Kidney (tissue), 14 donors: ENCODE measurements around the gene WDR45B. TPM values are rescaled to one million over a fixed set of nuclear protein-coding genes. Genes with fewer than 3 reads are reported as not detected.
A peak's percentile ranks its signal among the peaks of the same experiment; 100 is the strongest.

Source experiments
- DNase-seq, 5 donors: peaks; one replicate each; pipeline ENCODE4 v3.0.0-alpha.2; 2013 to 2020
- FAIRE-seq: peaks from 2 replicates; lab custom pipeline; 2012; peaks lifted over from hg19 to GRCh38; lab: Jason Lieb, UNC
- H3K27ac ChIP-seq, 2 donors: one replicate each; pipeline ENCODE4 v1.7.0; 2013; ENCODE audit warnings: low read depth in 2 of 2, low read length in 2 of 2, inconsistent platforms in 1 of 2
- H3K27me3 ChIP-seq: one replicate; pipeline ENCODE4 v1.7.1; 2013; ENCODE audit warnings: low read length, inconsistent platforms; ENCODE audit not compliant: control insufficient read depth, insufficient read depth
- H3K36me3 ChIP-seq, 3 donors: one replicate each; pipeline versions ENCODE4 v1.7.0 to v1.7.1; 2013; ENCODE audit warnings: low read length in 3 of 3, control low read depth in 1 of 3, inconsistent platforms in 1 of 3; ENCODE audit not compliant: insufficient read depth in 3 of 3, control insufficient read depth in 2 of 3
- H3K4me1 ChIP-seq, 3 donors: one replicate each; pipeline versions ENCODE4 v1.7.0 to v1.7.1; 2013; ENCODE audit warnings: low read length in 3 of 3, inconsistent platforms in 1 of 3, low read depth in 1 of 3; ENCODE audit not compliant: control insufficient read depth in 2 of 3, insufficient read depth in 2 of 3
- H3K4me3 ChIP-seq, 3 donors: one replicate each; pipeline versions ENCODE4 v1.7.0 to v1.8.1; 2013; ENCODE audit warnings: low read length in 3 of 3, control low read depth in 1 of 3, inconsistent platforms in 1 of 3
- H3K9ac ChIP-seq, 3 donors: one replicate each; pipeline versions ENCODE4 v1.7.0 to v1.7.1; 2013; ENCODE audit warnings: low read length in 3 of 3, control low read depth in 1 of 3, inconsistent platforms in 1 of 3
- H3K9me3 ChIP-seq, 3 donors: one replicate each; pipeline versions ENCODE4 v1.7.0 to v1.7.1; 2013; ENCODE audit warnings: low read length in 3 of 3, control low read depth in 1 of 3, inconsistent platforms in 1 of 3; ENCODE audit not compliant: control insufficient read depth in 2 of 3, insufficient read depth in 1 of 3
- intact Hi-C: fragments of 100-400 bp; cut with DNase I; formaldehyde crosslinking; loops from one replicate; pipeline ENCODE4 v1.11.1; 2022
- polyA plus RNA-seq: library from polyadenylated mRNA; stranded (reverse); fragments of 350-450 nt; fragmentation: Illumina TruSeq; extraction: RNeasy Lipid Tissue Mini Kit (QIAGEN cat#74804); gene quantifications from one replicate; pipeline ENCODE4 v1.2.3, GENCODE V29; 2014; ENCODE audit warnings: low read depth, low replicate concordance; ENCODE audit not compliant: insufficient read depth
- total RNA-seq: library from RNA; stranded (reverse); fragmentation: NEBNext Ultra II Directional; extraction: Animal tissue kit (Norgen Biotek cat#: 25700); gene quantifications from one replicate; pipeline ENCODE4 v1.2.1, GENCODE V29; 2021
- TF ChIP-seq, protein P1 (sequence below): IDR thresholded peaks from 3 replicates; pipeline ENCODE4 v1.5.1; 2012; ENCODE audit warnings: mild to moderate bottlenecking, moderate library complexity, borderline replicate concordance; ENCODE audit not compliant: insufficient read depth; ENCODE audit errors: extremely low read depth
- donor health status: control.
- donor health status: control.
- donor health status: control.
- donor health status: control.
- donor health status: control.
- donor health status: DM: yes; HTN: yes; CAD: no.
- donor health status: Normal renal cell carcinoma (clear cell type).

The WDR45B gene
- total and polyA plus RNA-seq, 2 donors from 2014 or later = 64.7 to 65.4 TPM

DNA sequence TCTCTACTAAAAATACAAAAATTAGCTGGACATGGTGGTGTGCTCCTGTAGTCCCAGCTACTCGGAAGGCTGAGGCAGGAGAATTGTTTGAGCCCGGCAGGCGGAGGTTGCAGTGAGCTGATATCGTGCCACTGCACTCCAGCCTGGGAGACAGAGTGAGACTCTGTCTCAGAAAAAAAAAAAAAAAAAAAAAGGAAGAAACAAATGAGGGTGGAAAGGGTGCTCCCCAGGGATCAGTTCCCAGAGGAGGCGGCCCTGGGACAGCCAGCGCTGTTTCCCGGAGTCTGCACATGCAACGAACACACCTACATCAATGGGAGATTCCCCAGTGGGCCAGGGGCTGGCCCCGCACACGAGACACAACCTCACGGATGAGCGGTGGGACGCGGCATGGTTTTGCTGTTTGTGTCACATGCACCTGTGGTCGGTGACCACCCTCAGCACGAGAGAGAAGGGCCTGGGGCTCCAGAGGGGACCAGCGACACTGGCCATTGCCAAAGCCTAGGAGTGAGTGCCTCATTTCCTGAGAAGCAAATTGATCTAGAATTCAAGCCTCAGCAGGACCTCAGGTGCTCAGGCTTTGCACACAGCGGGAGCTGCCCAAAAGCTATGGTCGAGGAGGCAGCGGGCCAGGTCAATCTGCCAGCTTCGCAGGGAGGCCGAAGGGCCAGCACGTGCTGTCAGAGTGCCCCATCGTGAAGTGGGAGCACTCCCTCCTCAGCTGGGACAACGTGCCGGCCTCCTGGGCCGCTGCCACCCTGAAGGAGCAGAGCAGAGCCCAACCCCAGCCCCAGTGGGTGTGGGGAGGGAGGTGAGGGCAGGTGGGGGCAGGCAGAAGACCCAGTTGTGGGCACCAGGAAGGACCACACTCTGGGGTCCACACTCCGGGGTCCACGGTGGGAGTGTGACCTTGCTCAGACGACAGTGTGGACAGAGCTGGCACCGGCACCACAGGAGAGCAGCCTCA is 13.8 kb upstream of the WDR45B start:
- FAIRE-seq (no peak), DNase-seq (peak in 1 of 5 donors; percentile 71)
- Histone ChIP-seq H3K9ac (no peak overlapping the region), H3K9me3 (peaks cover 0 to 3% (median 0%) of the 10 kb centered on the region in 3 donors), H3K36me3 (peaks cover 7 to 33% (median 22%) of the 10 kb centered on the region in 3 donors), H3K4me1 (peaks cover 0 to 2% (median 0%) of the 10 kb centered on the region in 3 donors), H3K27me3 (no peaks in the 10 kb centered on the region), H3K4me3 (no peak overlapping the region), H3K27ac (no peak overlapping the region)
- TF ChIP-seq, protein P1, sequence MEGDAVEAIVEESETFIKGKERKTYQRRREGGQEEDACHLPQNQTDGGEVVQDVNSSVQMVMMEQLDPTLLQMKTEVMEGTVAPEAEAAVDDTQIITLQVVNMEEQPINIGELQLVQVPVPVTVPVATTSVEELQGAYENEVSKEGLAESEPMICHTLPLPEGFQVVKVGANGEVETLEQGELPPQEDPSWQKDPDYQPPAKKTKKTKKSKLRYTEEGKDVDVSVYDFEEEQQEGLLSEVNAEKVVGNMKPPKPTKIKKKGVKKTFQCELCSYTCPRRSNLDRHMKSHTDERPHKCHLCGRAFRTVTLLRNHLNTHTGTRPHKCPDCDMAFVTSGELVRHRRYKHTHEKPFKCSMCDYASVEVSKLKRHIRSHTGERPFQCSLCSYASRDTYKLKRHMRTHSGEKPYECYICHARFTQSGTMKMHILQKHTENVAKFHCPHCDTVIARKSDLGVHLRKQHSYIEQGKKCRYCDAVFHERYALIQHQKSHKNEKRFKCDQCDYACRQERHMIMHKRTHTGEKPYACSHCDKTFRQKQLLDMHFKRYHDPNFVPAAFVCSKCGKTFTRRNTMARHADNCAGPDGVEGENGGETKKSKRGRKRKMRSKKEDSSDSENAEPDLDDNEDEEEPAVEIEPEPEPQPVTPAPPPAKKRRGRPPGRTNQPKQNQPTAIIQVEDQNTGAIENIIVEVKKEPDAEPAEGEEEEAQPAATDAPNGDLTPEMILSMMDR = no peak
- intact Hi-C loops = no loop called here

DNA sequence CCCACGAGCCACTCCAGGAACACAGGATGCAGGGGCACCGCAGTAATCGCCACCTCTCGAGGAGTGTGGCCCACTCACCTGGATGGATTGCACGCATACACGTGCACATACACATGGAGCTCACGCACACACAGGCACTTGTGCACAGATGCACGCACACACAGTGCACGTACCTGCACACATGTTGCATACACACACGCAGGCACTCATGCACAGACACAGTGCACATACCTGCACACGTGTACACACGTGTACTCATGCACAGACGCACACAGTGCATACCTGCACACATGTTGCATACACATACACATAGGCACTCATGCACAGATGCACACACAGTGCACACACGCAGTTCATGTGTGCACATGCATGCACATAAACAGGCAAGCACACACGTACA is 11.6 kb upstream of the WDR45B start:
- H3K4me3 ChIP-seq = no peak overlapping the region
- peak in 1 of 5 donors; percentile 29 for DNase-seq
- peaks cover 7 to 37% (median 22%) of the 10 kb centered on the region in 3 donors for H3K36me3 ChIP-seq
- peaks cover 0 to 3% (median 0%) of the 10 kb centered on the region in 3 donors for H3K9me3 ChIP-seq
- no peaks in the 10 kb centered on the region for H3K27me3 ChIP-seq
- H3K4me1 ChIP-seq = peaks cover 0 to 2% (median 0%) of the 10 kb centered on the region in 3 donors
- no peak overlapping the region for H3K27ac ChIP-seq
- FAIRE-seq = no peak
- H3K9ac ChIP-seq = no peak overlapping the region
- TF ChIP-seq, protein P1 = no peak
- intact Hi-C loops = loop anchor here (10.0 kb wide), 1 partner anchor 95 kb away; the partner anchor contains the start of gene TBCD

- H3K4me1 ChIP-seq = peaks cover 0 to 2% (median 0%) of the 10 kb centered on the region in 3 donors
- peaks cover 7 to 37% (median 22%) of the 10 kb centered on the region in 3 donors for H3K36me3 ChIP-seq
- H3K27me3 ChIP-seq = no peaks in the 10 kb centered on the region
- intact Hi-C loops = loop anchor here (10.0 kb wide), 1 partner anchor 96 kb away; the partner anchor contains the start of gene TBCD
- peak in 1 of 5 donors; percentile 55 for DNase-seq
- no peak overlapping the region for H3K4me3 ChIP-seq
- TF ChIP-seq, protein P1 = no peak
- no peak overlapping the region for H3K27ac ChIP-seq
- FAIRE-seq = no peak
- H3K9ac ChIP-seq = no peak overlapping the region
- peaks cover 0 to 3% (median 0%) of the 10 kb centered on the region in 3 donors for H3K9me3 ChIP-seq
Measured at GRCh38 chr17:82658796-82659452, 10.7 kb upstream of the WDR45B start.
